Measurements from ENCODE around the gene NDUFAF8.

GRCh38 chr17:81250286-81251093, 11.4 kb downstream of the NDUFAF8 start:
- TF ChIP-seq, protein P1, sequence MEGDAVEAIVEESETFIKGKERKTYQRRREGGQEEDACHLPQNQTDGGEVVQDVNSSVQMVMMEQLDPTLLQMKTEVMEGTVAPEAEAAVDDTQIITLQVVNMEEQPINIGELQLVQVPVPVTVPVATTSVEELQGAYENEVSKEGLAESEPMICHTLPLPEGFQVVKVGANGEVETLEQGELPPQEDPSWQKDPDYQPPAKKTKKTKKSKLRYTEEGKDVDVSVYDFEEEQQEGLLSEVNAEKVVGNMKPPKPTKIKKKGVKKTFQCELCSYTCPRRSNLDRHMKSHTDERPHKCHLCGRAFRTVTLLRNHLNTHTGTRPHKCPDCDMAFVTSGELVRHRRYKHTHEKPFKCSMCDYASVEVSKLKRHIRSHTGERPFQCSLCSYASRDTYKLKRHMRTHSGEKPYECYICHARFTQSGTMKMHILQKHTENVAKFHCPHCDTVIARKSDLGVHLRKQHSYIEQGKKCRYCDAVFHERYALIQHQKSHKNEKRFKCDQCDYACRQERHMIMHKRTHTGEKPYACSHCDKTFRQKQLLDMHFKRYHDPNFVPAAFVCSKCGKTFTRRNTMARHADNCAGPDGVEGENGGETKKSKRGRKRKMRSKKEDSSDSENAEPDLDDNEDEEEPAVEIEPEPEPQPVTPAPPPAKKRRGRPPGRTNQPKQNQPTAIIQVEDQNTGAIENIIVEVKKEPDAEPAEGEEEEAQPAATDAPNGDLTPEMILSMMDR (IDR thresholded peaks at IDR 0.05 in 2 of 3, conservative IDR thresholded peaks at IDR 0.05 in 1 of 3; ENCODE audit: borderline replicate concordance in 1 of 3, insufficient read depth in 1 of 3, low read depth in 2 of 3, low read length in 2 of 3): no peak
- TF ChIP-seq, protein P2, sequence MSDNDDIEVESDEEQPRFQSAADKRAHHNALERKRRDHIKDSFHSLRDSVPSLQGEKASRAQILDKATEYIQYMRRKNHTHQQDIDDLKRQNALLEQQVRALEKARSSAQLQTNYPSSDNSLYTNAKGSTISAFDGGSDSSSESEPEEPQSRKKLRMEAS (IDR thresholded peaks at IDR 0.05): no peak
- TF ChIP-seq POLR2A (IDR thresholded peaks at IDR 0.05; ENCODE audit: borderline replicate concordance, extremely low read depth, insufficient read depth, insufficient read length) (no peak), EZH2 (IDR thresholded peaks at IDR 0.05) (no peak), ELF1 (IDR thresholded peaks at IDR 0.05; ENCODE audit: borderline replicate concordance, low read depth) (no peak), POLR2AphosphoS5 (IDR thresholded peaks at IDR 0.05; ENCODE audit: low read depth, low read length) (no peak), EGR1 (IDR thresholded peaks at IDR 0.05; ENCODE audit: low read depth) (no peak)
- TF ChIP-seq, protein P3, sequence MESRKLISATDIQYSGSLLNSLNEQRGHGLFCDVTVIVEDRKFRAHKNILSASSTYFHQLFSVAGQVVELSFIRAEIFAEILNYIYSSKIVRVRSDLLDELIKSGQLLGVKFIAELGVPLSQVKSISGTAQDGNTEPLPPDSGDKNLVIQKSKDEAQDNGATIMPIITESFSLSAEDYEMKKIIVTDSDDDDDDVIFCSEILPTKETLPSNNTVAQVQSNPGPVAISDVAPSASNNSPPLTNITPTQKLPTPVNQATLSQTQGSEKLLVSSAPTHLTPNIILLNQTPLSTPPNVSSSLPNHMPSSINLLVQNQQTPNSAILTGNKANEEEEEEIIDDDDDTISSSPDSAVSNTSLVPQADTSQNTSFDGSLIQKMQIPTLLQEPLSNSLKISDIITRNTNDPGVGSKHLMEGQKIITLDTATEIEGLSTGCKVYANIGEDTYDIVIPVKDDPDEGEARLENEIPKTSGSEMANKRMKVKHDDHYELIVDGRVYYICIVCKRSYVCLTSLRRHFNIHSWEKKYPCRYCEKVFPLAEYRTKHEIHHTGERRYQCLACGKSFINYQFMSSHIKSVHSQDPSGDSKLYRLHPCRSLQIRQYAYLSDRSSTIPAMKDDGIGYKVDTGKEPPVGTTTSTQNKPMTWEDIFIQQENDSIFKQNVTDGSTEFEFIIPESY (IDR thresholded peaks at IDR 0.05; ENCODE audit: extremely low read depth, insufficient replicate concordance, low read length): no peak

Measured in HCT116 (cell line).